ENCODE results near the gene NKAIN4. TPM values are rescaled to one million over a fixed set of nuclear protein-coding genes. Genes with fewer than 3 reads are reported as not detected.

The NKAIN4 gene
- total RNA-seq, 4 donors from 2014 or later = not detected

- intact Hi-C loops (cut with DNase I; ENCODE audit: low total_unique reads) (no loop called here), in situ Hi-C loops (cut with MboI; ENCODE audit: low sequenced_read_pairs in 4 of 4) (no loop called here)
- Histone ChIP-seq H3K27ac (no peak overlapping the region), H3K4me1 (no peaks in the 10 kb centered on the region), H3K9me3 (no peaks in the 10 kb centered on the region), H3K36me3 (peaks cover 0 to 79% of the 10 kb centered on the region in 2 donors), H3K27me3 (no peaks in the 10 kb centered on the region), H3K4me3 (no peak overlapping the region)
- TF ChIP-seq, protein P1, sequence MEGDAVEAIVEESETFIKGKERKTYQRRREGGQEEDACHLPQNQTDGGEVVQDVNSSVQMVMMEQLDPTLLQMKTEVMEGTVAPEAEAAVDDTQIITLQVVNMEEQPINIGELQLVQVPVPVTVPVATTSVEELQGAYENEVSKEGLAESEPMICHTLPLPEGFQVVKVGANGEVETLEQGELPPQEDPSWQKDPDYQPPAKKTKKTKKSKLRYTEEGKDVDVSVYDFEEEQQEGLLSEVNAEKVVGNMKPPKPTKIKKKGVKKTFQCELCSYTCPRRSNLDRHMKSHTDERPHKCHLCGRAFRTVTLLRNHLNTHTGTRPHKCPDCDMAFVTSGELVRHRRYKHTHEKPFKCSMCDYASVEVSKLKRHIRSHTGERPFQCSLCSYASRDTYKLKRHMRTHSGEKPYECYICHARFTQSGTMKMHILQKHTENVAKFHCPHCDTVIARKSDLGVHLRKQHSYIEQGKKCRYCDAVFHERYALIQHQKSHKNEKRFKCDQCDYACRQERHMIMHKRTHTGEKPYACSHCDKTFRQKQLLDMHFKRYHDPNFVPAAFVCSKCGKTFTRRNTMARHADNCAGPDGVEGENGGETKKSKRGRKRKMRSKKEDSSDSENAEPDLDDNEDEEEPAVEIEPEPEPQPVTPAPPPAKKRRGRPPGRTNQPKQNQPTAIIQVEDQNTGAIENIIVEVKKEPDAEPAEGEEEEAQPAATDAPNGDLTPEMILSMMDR (IDR thresholded peaks at IDR 0.05 in 4 of 5, conservative IDR thresholded peaks at IDR 0.05 in 1 of 5) = no peak
- no peak for TF ChIP-seq POLR2A (IDR thresholded peaks at IDR 0.05)
- ATAC-seq = no peak
- DNase-seq = no peak
These were observed 29.8 kb upstream of the NKAIN4 start for GRCh38 chr20:63284083-63284440.

DNA sequence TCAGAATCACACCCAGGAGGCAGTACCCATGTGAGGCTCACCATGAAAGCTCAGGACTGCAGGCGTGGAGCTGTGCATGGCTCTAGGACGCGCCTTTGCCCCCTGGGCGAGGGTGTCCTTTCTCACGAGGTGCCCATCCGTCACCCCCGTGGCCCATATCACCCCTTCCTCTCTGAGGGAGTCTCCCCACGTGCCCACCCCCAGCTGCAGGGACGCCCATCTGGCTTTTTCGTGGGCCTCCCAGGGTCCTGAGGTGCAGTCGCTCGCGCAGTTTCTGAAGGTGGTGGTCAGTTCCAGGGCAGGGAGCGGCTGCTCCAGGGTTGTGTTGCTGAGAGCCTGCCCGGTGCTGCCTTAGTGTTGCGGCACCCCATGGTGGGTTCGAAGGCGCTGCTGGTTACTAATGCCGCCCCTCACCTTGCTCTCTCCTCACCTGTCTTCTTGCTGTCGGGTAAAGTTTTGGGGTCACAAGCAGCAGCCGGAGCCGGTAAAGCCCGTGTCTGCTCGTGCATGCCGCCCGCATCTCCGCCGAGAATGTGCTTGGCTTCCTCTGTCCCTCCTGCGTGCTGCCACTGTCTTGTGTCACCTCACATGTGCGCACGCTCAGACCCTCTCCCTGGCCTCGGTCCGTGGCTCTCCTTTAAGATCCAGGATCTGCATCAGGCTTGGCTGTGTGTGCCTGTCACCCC is 29.3 kb upstream of the NKAIN4 start:
- no peak overlapping the region for H3K4me3 ChIP-seq
- in situ Hi-C loops (cut with MboI; ENCODE audit: low sequenced_read_pairs in 4 of 4) = no loop called here
- intact Hi-C loops (cut with DNase I; ENCODE audit: low total_unique reads) = no loop called here
- H3K9me3 ChIP-seq = no peaks in the 10 kb centered on the region
- TF ChIP-seq, protein P1 (IDR thresholded peaks at IDR 0.05 in 4 of 5, conservative IDR thresholded peaks at IDR 0.05 in 1 of 5) = no peak
- no peak for TF ChIP-seq POLR2A (IDR thresholded peaks at IDR 0.05)
- H3K36me3 ChIP-seq = peaks cover 0 to 81% of the 10 kb centered on the region in 2 donors
- H3K27me3 ChIP-seq = no peaks in the 10 kb centered on the region
- DNase-seq (no peak), ATAC-seq (no peak)
- no peaks in the 10 kb centered on the region for H3K4me1 ChIP-seq
- H3K27ac ChIP-seq = no peak overlapping the region

DNA sequence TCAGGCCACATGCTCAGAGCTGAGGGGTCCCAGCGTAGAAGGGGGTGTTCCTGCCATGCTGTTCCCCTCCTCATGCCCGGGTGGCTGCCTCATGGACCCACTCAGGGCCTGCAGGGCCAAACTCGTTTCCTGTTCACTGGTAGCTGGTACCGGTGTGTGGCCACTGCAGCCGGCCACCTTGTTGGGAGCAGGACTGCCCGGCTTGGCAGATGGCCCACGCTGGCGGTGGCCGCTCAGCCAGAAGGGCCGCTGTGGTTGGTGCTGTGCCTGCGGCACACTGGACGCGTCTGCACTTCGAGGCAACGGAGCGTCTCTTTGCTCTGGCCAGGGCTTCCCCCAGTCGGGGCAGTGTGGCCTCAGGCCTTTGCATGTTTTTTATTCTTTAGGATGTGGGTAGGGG is 28.7 kb upstream of the NKAIN4 start:
- Histone ChIP-seq H3K27me3 (no peaks in the 10 kb centered on the region), H3K9me3 (no peaks in the 10 kb centered on the region), H3K27ac (no peak overlapping the region), H3K36me3 (peaks cover 0 to 81% of the 10 kb centered on the region in 2 donors), H3K4me3 (no peak overlapping the region), H3K4me1 (no peaks in the 10 kb centered on the region)
- intact Hi-C loops (cut with DNase I; ENCODE audit: low total_unique reads) = no loop called here
- in situ Hi-C loops (cut with MboI; ENCODE audit: low sequenced_read_pairs in 4 of 4) = no loop called here
- ATAC-seq (no peak), DNase-seq (no peak)
- TF ChIP-seq, protein P1 (IDR thresholded peaks at IDR 0.05 in 4 of 5, conservative IDR thresholded peaks at IDR 0.05 in 1 of 5) = no peak
- no peak for TF ChIP-seq POLR2A (IDR thresholded peaks at IDR 0.05)

DNA sequence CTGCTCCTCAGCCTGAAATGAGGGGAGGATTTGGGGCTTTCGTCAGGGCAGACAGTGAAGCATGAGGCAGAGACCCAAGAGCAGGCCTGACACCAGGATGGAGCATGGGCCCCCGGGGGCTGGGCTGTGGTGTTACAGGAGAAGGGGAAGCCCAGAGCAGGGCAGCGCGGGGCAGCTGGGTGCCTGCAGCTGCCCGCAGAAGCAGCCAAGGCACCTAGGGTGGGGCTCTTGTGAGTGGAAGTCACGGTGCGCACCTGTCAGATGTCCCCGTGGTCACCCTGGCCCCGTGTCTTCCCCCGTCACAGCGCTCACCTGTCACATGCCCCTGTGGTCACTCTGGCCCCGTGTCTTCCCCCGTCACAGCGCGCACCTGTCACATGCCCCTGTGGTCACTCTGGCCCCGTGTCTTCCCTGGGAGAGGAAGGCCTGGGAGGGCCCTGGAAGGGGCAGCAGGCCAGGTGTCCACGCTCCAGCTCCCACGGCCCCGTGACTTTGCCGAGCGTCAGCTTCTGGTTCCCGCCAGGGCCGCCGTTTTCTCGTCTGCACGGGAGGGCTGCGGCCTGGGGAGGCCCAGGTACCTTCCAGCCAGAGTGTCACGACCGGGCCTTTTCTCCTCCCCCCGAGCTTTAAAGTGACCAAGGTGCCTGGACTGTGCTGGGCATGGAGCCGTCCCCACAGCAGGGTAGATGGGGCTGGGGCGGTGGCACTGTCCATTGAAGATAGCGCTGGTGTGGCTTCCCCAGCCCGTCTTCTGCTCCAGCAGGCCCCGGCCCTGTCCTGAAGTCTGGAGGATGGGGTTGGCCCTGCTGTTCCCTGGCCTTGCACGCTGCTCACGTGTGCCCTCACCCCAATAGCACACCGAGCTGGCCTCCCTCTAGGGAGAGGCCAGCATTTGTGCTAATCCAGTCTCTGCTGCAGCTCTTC is 27.7 kb upstream of the NKAIN4 start:
- in situ Hi-C loops (cut with MboI; ENCODE audit: low sequenced_read_pairs in 4 of 4) = no loop called here
- TF ChIP-seq POLR2A (IDR thresholded peaks at IDR 0.05) = no peak
- TF ChIP-seq, protein P1 (IDR thresholded peaks at IDR 0.05 in 4 of 5, conservative IDR thresholded peaks at IDR 0.05 in 1 of 5) = no peak
- intact Hi-C loops (cut with DNase I; ENCODE audit: low total_unique reads) = no loop called here

More for the DNA sequence above, 27.7 kb upstream of the NKAIN4 start:
- no peak for ATAC-seq
- no peak for DNase-seq
- Histone ChIP-seq H3K4me3 (no peak overlapping the region), H3K9me3 (no peaks in the 10 kb centered on the region), H3K4me1 (no peaks in the 10 kb centered on the region), H3K27me3 (no peaks in the 10 kb centered on the region), H3K27ac (no peak overlapping the region), H3K36me3 (peaks cover 0 to 91% of the 10 kb centered on the region in 2 donors)

Data from gastrocnemius medialis (tissue), 4 donors.